Neural progenitor cell (in vitro differentiated cells): Measurements from ENCODE around the gene RRP1. TPM values are rescaled to one million over a fixed set of nuclear protein-coding genes. Genes with fewer than 3 reads are reported as not detected.
A peak's percentile ranks its signal among the peaks of the same experiment; 100 is the strongest.

Experiments
- DNase-seq: peaks from one replicate; pipeline ENCODE4 v3.0.0-alpha.2; 2016; ENCODE audit warnings: low spot score
- H2AFZ ChIP-seq: fragments of 200-600 bp; sonication (generic); replicated peaks from 2 replicates; pipeline ENCODE4 v1.6.1; 2016; ENCODE audit warnings: antibody characterized with exemption
- H3F3A ChIP-seq: fragments of 200-600 bp; sonication (generic); 2 replicates; pipeline ENCODE4 v1.6.1; 2016; ENCODE audit warnings: antibody characterized with exemption, low read depth
- H3K27ac ChIP-seq: fragments of 200-600 bp; sonication (generic); 2 replicates; pipeline ENCODE4 v1.5.1; 2016; ENCODE audit warnings: mild to moderate bottlenecking
- H3K27me3 ChIP-seq: fragments of 200-600 bp; sonication (generic); 2 replicates; pipeline ENCODE4 v1.6.1; 2016; ENCODE audit warnings: mild to moderate bottlenecking, moderate library complexity
- H3K36me3 ChIP-seq: fragments of 200-600 bp; sonication (generic); 2 replicates; pipeline ENCODE4 v1.5.1; 2016
- H3K4me1 ChIP-seq: fragments of 200-600 bp; sonication (generic); 2 replicates; pipeline ENCODE4 v1.6.1; 2016; ENCODE audit warnings: mixed run types
- H3K4me2 ChIP-seq: fragments of 200-600 bp; sonication (generic); 2 replicates; pipeline ENCODE4 v1.6.1; 2016
- H3K4me3 ChIP-seq: fragments of 200-600 bp; sonication (generic); 2 replicates; pipeline ENCODE4 v1.5.1; 2016
- H3K79me2 ChIP-seq: fragments of 200-600 bp; sonication (generic); 2 replicates; pipeline ENCODE4 v1.6.1; 2016; ENCODE audit warnings: low read depth
- H3K9ac ChIP-seq: fragments of 200-600 bp; sonication (generic); 2 replicates; pipeline ENCODE4 v1.6.1; 2016
- H3K9me3 ChIP-seq: fragments of 200-600 bp; sonication (generic); 2 replicates; pipeline ENCODE4 v1.5.1; 2016; ENCODE audit warnings: low read depth
- H4K20me1 ChIP-seq: fragments of 200-600 bp; sonication (generic); 2 replicates; pipeline ENCODE4 v1.6.1; 2016; ENCODE audit warnings: low read depth
- H3K27ac Mint-ChIP-seq: 3 replicates; pipeline ENCODE4 v1.8.0; 2021; ENCODE audit warnings: mixed read lengths
- H3K27me3 Mint-ChIP-seq: 2 replicates; pipeline ENCODE4 v1.8.0; 2022; ENCODE audit warnings: low read depth, mild to moderate bottlenecking, inconsistent platforms, moderate library complexity, mixed read lengths; ENCODE audit not compliant: insufficient read depth
- H3K36me3 Mint-ChIP-seq: 3 replicates; pipeline ENCODE4 v1.8.0; 2021; ENCODE audit warnings: mixed read lengths
- H3K4me1 Mint-ChIP-seq: 3 replicates; pipeline ENCODE4 v1.8.0; 2021; ENCODE audit warnings: mixed read lengths
- H3K4me3 Mint-ChIP-seq: 3 replicates; pipeline ENCODE4 v1.8.0; 2021; ENCODE audit warnings: mild to moderate bottlenecking, moderate library complexity, mixed read lengths
- H3K9me3 Mint-ChIP-seq: 3 replicates; pipeline ENCODE4 v1.8.0; 2020; ENCODE audit warnings: mixed read lengths
- CTCF ChIP-seq: fragments of 200-600 bp; sonication (generic); IDR thresholded peaks from 2 replicates; pipeline ENCODE4 v1.5.1; 2017; ENCODE audit warnings: antibody characterized with exemption, mild to moderate bottlenecking
- EZH2 ChIP-seq: fragments of 200-600 bp; sonication (generic); IDR thresholded peaks from 2 replicates; pipeline ENCODE4 v1.6.1; 2017; ENCODE audit warnings: antibody characterized with exemption, mild to moderate bottlenecking, moderate library complexity
- EZH2phosphoT487 ChIP-seq: fragments of 200-600 bp; sonication (generic); IDR thresholded peaks from 2 replicates; pipeline ENCODE4 v1.6.1; 2017; ENCODE audit warnings: antibody characterized with exemption
- small RNA-seq: library from RNA; depleted of rRNA; stranded (forward); fragments of <200 nt; gene quantifications from one replicate; pipeline ENCODE3, GENCODE V24; 2015
- total RNA-seq: library from RNA; depleted of rRNA; stranded (reverse); fragments of >200 nt; gene quantifications from 2 replicates; pipeline ENCODE4 v1.2.3, GENCODE V29; 2015; ENCODE audit warnings: low replicate concordance

The RRP1 gene
- total RNA-seq, 1 donor from 2014 or later, result 18.4 TPM

- no peaks in the 10 kb centered on the region for H3K36me3 Mint-ChIP-seq
- H3K27me3 Mint-ChIP-seq, result peaks cover 5% of the 10 kb centered on the region
- peak overlapping the region; percentile 15 for H3K4me3 Mint-ChIP-seq
These were observed 64.7 kb downstream of the RRP1 start for GRCh38 chr21:43853851-43854772.

More at GRCh38 chr21:43853851-43854772, 64.7 kb downstream of the RRP1 start:
- TF ChIP-seq EZH2, result no peak
- no peak for TF ChIP-seq CTCF
- no peak for TF ChIP-seq EZH2phosphoT487
- Histone ChIP-seq H3K27me3 (no peaks in the 10 kb centered on the region), H3K4me2 (no peak overlapping the region), H3F3A (no peaks in the 10 kb centered on the region), H3K9ac (no peak overlapping the region), H3K4me1 (no peaks in the 10 kb centered on the region), H3K79me2 (no peaks in the 10 kb centered on the region), H2AFZ (no peak overlapping the region), H3K36me3 (no peaks in the 10 kb centered on the region), H3K27ac (no peak overlapping the region), H3K4me3 (no peak overlapping the region), H4K20me1 (no peaks in the 10 kb centered on the region), H3K9me3 (no peaks in the 10 kb centered on the region)
- Mint-ChIP-seq H3K9me3 (peaks cover 3% of the 10 kb centered on the region), H3K4me1 (peaks cover 16% of the 10 kb centered on the region), H3K27ac (peak overlapping the region; percentile 53)
- DNase-seq, result no peak

Small RNAs within 50 kb of the gene (small RNA-seq; reads per million reads assigned to genes)
- not detected for gene AP001052.1

Other genes with a start within 250 kb of the RRP1 start
- 0.71 and 1.1 TPM in 2 replicates for gene HSF2BP, start 130.1 kb upstream of the RRP1 start, total RNA-seq
- gene RRP1B, start 130.0 kb upstream of the RRP1 start, total RNA-seq, result 45.0 TPM in 2 replicates
- 43.3 and 54.0 TPM in 2 replicates for gene PDXK, start 70.4 kb upstream of the RRP1 start, total RNA-seq
- gene CSTB, start 13.3 kb upstream of the RRP1 start, total RNA-seq, result 7.1 and 8.5 TPM in 2 replicates
- gene AGPAT3, start 75.6 kb downstream of the RRP1 start, total RNA-seq, result 7.8 and 8.7 TPM in 2 replicates
- 19.8 and 23.2 TPM in 2 replicates for gene TRAPPC10, start 222.7 kb downstream of the RRP1 start, total RNA-seq